Muscle of back (tissue), 11 donors: Measurements from ENCODE around the gene GREB1. TPM values are rescaled to one million over a fixed set of nuclear protein-coding genes. Genes with fewer than 3 reads are reported as not detected.

Experiments used
- DNase-seq, 3 donors: peaks; one replicate each; pipeline versions ENCODE4 v3.0.0 to v3.0.0-alpha.2; 2013
- polyA plus RNA-seq, 10 donors: library from polyadenylated mRNA; unstranded; fragments of 120-200 nt; gene quantifications; one replicate each; pipeline ENCODE4 v1.2.1, GENCODE V29; 2013; ENCODE audit not compliant: insufficient read length in 10 of 10

The GREB1 gene
- polyA plus RNA-seq, 10 donors, result 7.9 to 22.3 (median 10.9) TPM

- DNase-seq, result no peak
These were observed 97.0 kb downstream of the GREB1 start for GRCh38 chr2:11630855-11631254.

- no peak for DNase-seq
These were observed 97.6 kb downstream of the GREB1 start for GRCh38 chr2:11631462-11631861.

GRCh38 chr2:11633923-11634478 is 100.2 kb downstream of the GREB1 start:
- no peak for DNase-seq

- DNase-seq, result no peak
These were observed 100.7 kb downstream of the GREB1 start for GRCh38 chr2:11634584-11634983.

GRCh38 chr2:11635141-11635540 is 101.3 kb downstream of the GREB1 start:
- no peak for DNase-seq

GRCh38 chr2:11636593-11637295 is 102.9 kb downstream of the GREB1 start:
- DNase-seq, result no peak

GRCh38 chr2:11637546-11637945 is 103.7 kb downstream of the GREB1 start:
- DNase-seq, result no peak

GRCh38 chr2:11639503-11639902 is 105.7 kb downstream of the GREB1 start:
- DNase-seq, result no peak

GRCh38 chr2:11640132-11640531 is 106.3 kb downstream of the GREB1 start:
- DNase-seq, result no peak

- no peak for DNase-seq
These were observed 109.1 kb downstream of the GREB1 start for GRCh38 chr2:11642972-11643371.

- no peak for DNase-seq
These were observed 110.4 kb downstream of the GREB1 start for GRCh38 chr2:11644293-11644692.

- DNase-seq, result no peak
These were observed 112.7 kb downstream of the GREB1 start for GRCh38 chr2:11646530-11646929.

- no peak for DNase-seq
These were observed 114.2 kb downstream of the GREB1 start for GRCh38 chr2:11647834-11648600.

GRCh38 chr2:11649093-11649492 is 115.2 kb downstream of the GREB1 start:
- DNase-seq, result no peak

- no peak for DNase-seq
These were observed 118.2 kb downstream of the GREB1 start for GRCh38 chr2:11651856-11652548.

GRCh38 chr2:11652553-11652952 is 118.7 kb downstream of the GREB1 start:
- peak in 2 of 3 donors; percentile 23 to 48 for DNase-seq

GRCh38 chr2:11655495-11655894 is 121.7 kb downstream of the GREB1 start:
- DNase-seq, result no peak

- DNase-seq, result no peak
These were observed 122.4 kb downstream of the GREB1 start for GRCh38 chr2:11656252-11656651.

GRCh38 chr2:11656671-11657101 is 122.8 kb downstream of the GREB1 start:
- DNase-seq, result no peak

GRCh38 chr2:11657195-11657594 is 123.3 kb downstream of the GREB1 start:
- no peak for DNase-seq

- DNase-seq, result no peak
These were observed 123.8 kb downstream of the GREB1 start for GRCh38 chr2:11657646-11658045.
